CD14-positive monocyte (primary cell): ENCODE results near the gene ZNF408. TPM values are rescaled to one million over a fixed set of nuclear protein-coding genes. Genes with fewer than 3 reads are reported as not detected.

Source experiments
- DNase-seq, 3 donors: peaks; one replicate each; pipeline ENCODE4 v3.0.0-alpha.2; 2011 to 2022
- H2AFZ ChIP-seq: 2 replicates; pipeline ENCODE4 v1.6.0; 2012; ENCODE audit warnings: mild to moderate bottlenecking, low read depth, low read length, inconsistent platforms; ENCODE audit not compliant: insufficient read depth, poor library complexity, severe bottlenecking
- H3K27ac ChIP-seq, 2 donors: 1 replicate in 1 of 2; 2 replicates in 1 of 2; pipeline ENCODE4 v1.5.1; 2012 to 2013; ENCODE audit warnings: low read length in 2 of 2, control low read depth in 1 of 2, inconsistent platforms in 1 of 2, low read depth in 1 of 2, mild to moderate bottlenecking in 1 of 2
- H3K27me3 ChIP-seq, 2 donors: one replicate each; pipeline versions ENCODE4 v1.6.0 to v1.6.1; 2011 to 2013; ENCODE audit warnings: low read length in 2 of 2; ENCODE audit not compliant: control insufficient read depth in 2 of 2, insufficient read depth in 2 of 2
- H3K36me3 ChIP-seq, 2 donors: replicated peaks in 1 of 2; 1 replicate in 1 of 2; 2 replicates in 1 of 2; pipeline versions ENCODE4 v1.5.1 to v1.6.1; 2012 to 2013; ENCODE audit warnings: low read length in 2 of 2, control low read depth in 1 of 2, inconsistent platforms in 1 of 2, mild to moderate bottlenecking in 1 of 2; ENCODE audit not compliant: insufficient read depth in 2 of 2, control insufficient read depth in 1 of 2
- H3K4me1 ChIP-seq, 2 donors: 1 replicate in 1 of 2; 2 replicates in 1 of 2; pipeline versions ENCODE4 v1.5.1 to v1.6.1; 2012 to 2013; ENCODE audit warnings: low read length in 2 of 2, control low read depth in 1 of 2, inconsistent platforms in 1 of 2, mild to moderate bottlenecking in 1 of 2, moderate library complexity in 1 of 2; ENCODE audit not compliant: insufficient read depth in 2 of 2, control insufficient read depth in 1 of 2
- H3K4me2 ChIP-seq: replicated peaks from 2 replicates; pipeline ENCODE3; 2012; ENCODE audit warnings: low read length, moderate library complexity, mild to moderate bottlenecking; ENCODE audit not compliant: poor library complexity, severe bottlenecking; ENCODE audit errors: extremely low read depth
- H3K4me3 ChIP-seq, 3 experiments: fragments of 200-600 bp in 1 of 3; sonication (generic) in 1 of 3; replicated peaks in 1 of 3; 1 replicate in 2 of 3; 2 replicates in 1 of 3; pipeline ENCODE4 v1.5.1; 2011 to 2013; ENCODE audit warnings: low read length in 3 of 3, mild to moderate bottlenecking in 3 of 3, control low read depth in 2 of 3, low read depth in 2 of 3, inconsistent platforms in 1 of 3, moderate library complexity in 1 of 3
- H3K79me2 ChIP-seq: 2 replicates; pipeline ENCODE4 v1.6.0; 2012; ENCODE audit warnings: mild to moderate bottlenecking, control low read depth, inconsistent platforms, low read length, moderate library complexity; ENCODE audit not compliant: insufficient read depth
- H3K9ac ChIP-seq: 2 replicates; pipeline ENCODE4 v1.6.0; 2017; ENCODE audit warnings: low read length, mild to moderate bottlenecking; ENCODE audit not compliant: insufficient read depth, poor library complexity, severe bottlenecking
- H3K9me3 ChIP-seq, 2 donors: replicated peaks in 1 of 2; 1 replicate in 1 of 2; 2 replicates in 1 of 2; pipeline versions ENCODE4 v1.5.1 to v1.6.1; 2012 to 2013; ENCODE audit warnings: low read length in 2 of 2, control low read depth in 1 of 2; ENCODE audit not compliant: control insufficient read depth in 1 of 2, insufficient read depth in 1 of 2
- H4K20me1 ChIP-seq: 2 replicates; pipeline ENCODE4 v1.6.0; 2012; ENCODE audit warnings: mild to moderate bottlenecking, low read length, control low read depth, moderate library complexity; ENCODE audit not compliant: insufficient read depth
- H3K27ac Mint-ChIP-seq, 7 donors: one replicate each; pipeline ENCODE4 v1.8.0; 2020; ENCODE audit warnings: mild to moderate bottlenecking in 7 of 7, mixed read lengths in 7 of 7, moderate library complexity in 6 of 7, inconsistent platforms in 2 of 7
- H3K27me3 Mint-ChIP-seq, 3 donors: one replicate each; pipeline ENCODE4 v1.8.0; 2021 to 2022; ENCODE audit warnings: low read depth in 3 of 3, mild to moderate bottlenecking in 3 of 3, mixed read lengths in 3 of 3, moderate library complexity in 3 of 3, inconsistent platforms in 1 of 3
- H3K36me3 Mint-ChIP-seq, 2 donors: one replicate each; pipeline ENCODE4 v1.8.0; 2020; ENCODE audit warnings: mixed read lengths in 2 of 2, inconsistent platforms in 1 of 2, mild to moderate bottlenecking in 1 of 2
- H3K4me1 Mint-ChIP-seq: one replicate; pipeline ENCODE4 v1.8.0; 2020; ENCODE audit warnings: mild to moderate bottlenecking, mixed read lengths
- H3K4me3 Mint-ChIP-seq, 2 donors: one replicate each; pipeline ENCODE4 v1.8.0; 2020; ENCODE audit warnings: mild to moderate bottlenecking in 2 of 2, mixed read lengths in 2 of 2, moderate library complexity in 1 of 2
- H3K9me3 Mint-ChIP-seq, 7 donors: one replicate each; pipeline ENCODE4 v1.8.0; 2020 to 2022; ENCODE audit warnings: mixed read lengths in 7 of 7, mild to moderate bottlenecking in 6 of 7, moderate library complexity in 6 of 7, inconsistent platforms in 2 of 7
- WGBS: methylation state at CpG from one replicate; pipeline ENCODE4 v1.1.5; 2013; ENCODE audit warnings: missing lambda C conversion rate; ENCODE audit not compliant: insufficient coverage; 5-methylcytosine and 5-hydroxymethylcytosine counted together
- intact Hi-C, 2 donors: fragments of 100-400 bp; cut with micrococcal nuclease; formaldehyde crosslinking; loops; one replicate each; pipeline versions ENCODE4 v1.15.0 to v1.15.1; 2023
- polyA plus RNA-seq, 3 donors: library from polyadenylated mRNA; depleted of rRNA in 1 of 3; unstranded in 2 of 3; stranded (reverse) in 1 of 3; fragments of 300-500 nt in 2 of 3; fragments of >200 nt in 1 of 3; fragmentation: Illumina TruSeq in 2 of 3; gene quantifications; 1 replicate in 2 of 3; 2 replicates in 1 of 3; pipeline ENCODE4 v1.2.3, GENCODE V29; 2012 to 2021
- TF ChIP-seq, protein P1 (sequence below): fragments of 200-600 bp; IDR thresholded peaks from one replicate; pipeline ENCODE4 v1.8.0; 2022; ENCODE audit warnings: antibody characterized with exemption, mild to moderate bottlenecking

ZNF408 gene
- polyA plus RNA-seq, 3 donors = 4.1 to 4.5 (median 4.2) TPM

DNA sequence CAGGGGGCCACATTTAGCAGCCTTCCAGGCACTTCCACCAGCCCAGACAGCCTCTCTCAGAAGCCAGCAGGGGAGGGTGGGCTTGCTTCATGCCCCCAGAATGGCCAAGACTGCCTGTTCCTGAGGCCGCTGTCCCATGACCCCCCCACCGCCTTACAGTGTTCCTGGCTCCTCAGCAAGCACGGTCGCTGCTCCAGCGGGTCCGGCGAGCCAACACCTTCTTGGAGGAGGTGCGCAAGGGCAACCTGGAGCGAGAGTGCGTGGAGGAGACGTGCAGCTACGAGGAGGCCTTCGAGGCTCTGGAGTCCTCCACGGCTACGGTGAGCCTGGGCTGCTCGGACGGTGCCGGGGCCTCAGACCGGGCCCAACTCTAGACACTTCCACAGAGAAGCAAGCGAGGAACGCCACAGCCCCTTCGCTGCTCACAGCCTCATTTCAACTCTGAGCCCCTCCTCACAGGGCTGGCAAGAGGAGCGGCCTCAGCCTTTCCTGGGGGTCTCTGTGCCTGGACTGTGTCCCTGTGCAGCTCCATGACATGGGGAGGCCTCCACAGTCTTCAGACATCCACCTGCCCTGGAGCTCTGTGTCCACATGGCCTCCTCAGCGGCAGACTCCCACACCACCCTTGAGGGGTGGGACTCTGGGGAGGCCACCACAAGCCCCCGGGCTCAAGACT, 18.9 kb downstream of the ZNF408 start:
- no peak overlapping the region for H3K4me3 Mint-ChIP-seq
- H3K79me2 ChIP-seq = no peaks in the 10 kb centered on the region
- H3K4me3 ChIP-seq = no peak overlapping the region
- TF ChIP-seq, protein P1, sequence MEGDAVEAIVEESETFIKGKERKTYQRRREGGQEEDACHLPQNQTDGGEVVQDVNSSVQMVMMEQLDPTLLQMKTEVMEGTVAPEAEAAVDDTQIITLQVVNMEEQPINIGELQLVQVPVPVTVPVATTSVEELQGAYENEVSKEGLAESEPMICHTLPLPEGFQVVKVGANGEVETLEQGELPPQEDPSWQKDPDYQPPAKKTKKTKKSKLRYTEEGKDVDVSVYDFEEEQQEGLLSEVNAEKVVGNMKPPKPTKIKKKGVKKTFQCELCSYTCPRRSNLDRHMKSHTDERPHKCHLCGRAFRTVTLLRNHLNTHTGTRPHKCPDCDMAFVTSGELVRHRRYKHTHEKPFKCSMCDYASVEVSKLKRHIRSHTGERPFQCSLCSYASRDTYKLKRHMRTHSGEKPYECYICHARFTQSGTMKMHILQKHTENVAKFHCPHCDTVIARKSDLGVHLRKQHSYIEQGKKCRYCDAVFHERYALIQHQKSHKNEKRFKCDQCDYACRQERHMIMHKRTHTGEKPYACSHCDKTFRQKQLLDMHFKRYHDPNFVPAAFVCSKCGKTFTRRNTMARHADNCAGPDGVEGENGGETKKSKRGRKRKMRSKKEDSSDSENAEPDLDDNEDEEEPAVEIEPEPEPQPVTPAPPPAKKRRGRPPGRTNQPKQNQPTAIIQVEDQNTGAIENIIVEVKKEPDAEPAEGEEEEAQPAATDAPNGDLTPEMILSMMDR = no peak
- peaks cover 6% of the 10 kb centered on the region for H3K4me1 Mint-ChIP-seq
- H3K36me3 Mint-ChIP-seq = no peaks in the 10 kb centered on the region
- H3K27me3 ChIP-seq = no peaks in the 10 kb centered on the region
- H3K27ac ChIP-seq = no peak overlapping the region
- H3K9me3 Mint-ChIP-seq = peaks cover 0 to 3% (median 0%) of the 10 kb centered on the region in 7 donors
- H2AFZ ChIP-seq = no peak overlapping the region
- no peak for DNase-seq
- H3K36me3 ChIP-seq = no peaks in the 10 kb centered on the region
- intact Hi-C loops = no loop called here
- 97% methylated on average over 23 of the region's 25 CpGs for WGBS
- no peak overlapping the region for H3K27ac Mint-ChIP-seq
- no peaks in the 10 kb centered on the region for H4K20me1 ChIP-seq
- H3K4me2 ChIP-seq = no peak overlapping the region
- H3K9me3 ChIP-seq = no peaks in the 10 kb centered on the region
- H3K9ac ChIP-seq = no peak overlapping the region
- no peaks in the 10 kb centered on the region for H3K4me1 ChIP-seq
- H3K27me3 Mint-ChIP-seq = peaks cover 0 to 5% (median 3%) of the 10 kb centered on the region in 3 donors

- intact Hi-C loops = no loop called here
- Histone ChIP-seq H3K4me3 (no peak overlapping the region), H3K9me3 (no peaks in the 10 kb centered on the region), H3K36me3 (no peaks in the 10 kb centered on the region), H4K20me1 (no peaks in the 10 kb centered on the region), H3K27me3 (no peaks in the 10 kb centered on the region), H3K4me2 (no peak overlapping the region), H3K9ac (no peak overlapping the region), H3K27ac (no peak overlapping the region), H2AFZ (no peak overlapping the region), H3K79me2 (no peaks in the 10 kb centered on the region), H3K4me1 (no peaks in the 10 kb centered on the region)
- Mint-ChIP-seq H3K9me3 (peaks cover 0 to 3% (median 0%) of the 10 kb centered on the region in 7 donors), H3K4me1 (peaks cover 6% of the 10 kb centered on the region), H3K4me3 (no peak overlapping the region), H3K36me3 (no peaks in the 10 kb centered on the region), H3K27me3 (peaks cover 0 to 6% (median 5%) of the 10 kb centered on the region in 3 donors), H3K27ac (no peak overlapping the region)
- 76% methylated on average over 2 of the region's 6 CpGs for WGBS
- no peak for DNase-seq
- TF ChIP-seq, protein P1 = no peak
Measured at GRCh38 chr11:46721286-46721685, 20.5 kb downstream of the ZNF408 start.
